K562 treated with DMSO at 1 percent for 48 hours (cell line): ENCODE data around the gene HHIPL1. TPM values are rescaled to one million over a fixed set of nuclear protein-coding genes. Genes with fewer than 3 reads are reported as not detected.

Source experiments
- total RNA-seq: library from RNA; unstranded; fragments of 300-600 nt; gene quantifications from 2 replicates; pipeline ENCODE4 v1.2.3, GENCODE V29; 2022; ENCODE audit warnings: low replicate concordance; ENCODE audit errors: extremely low read depth

HHIPL1 gene
- not detected in 2 replicates for total RNA-seq

DNA sequence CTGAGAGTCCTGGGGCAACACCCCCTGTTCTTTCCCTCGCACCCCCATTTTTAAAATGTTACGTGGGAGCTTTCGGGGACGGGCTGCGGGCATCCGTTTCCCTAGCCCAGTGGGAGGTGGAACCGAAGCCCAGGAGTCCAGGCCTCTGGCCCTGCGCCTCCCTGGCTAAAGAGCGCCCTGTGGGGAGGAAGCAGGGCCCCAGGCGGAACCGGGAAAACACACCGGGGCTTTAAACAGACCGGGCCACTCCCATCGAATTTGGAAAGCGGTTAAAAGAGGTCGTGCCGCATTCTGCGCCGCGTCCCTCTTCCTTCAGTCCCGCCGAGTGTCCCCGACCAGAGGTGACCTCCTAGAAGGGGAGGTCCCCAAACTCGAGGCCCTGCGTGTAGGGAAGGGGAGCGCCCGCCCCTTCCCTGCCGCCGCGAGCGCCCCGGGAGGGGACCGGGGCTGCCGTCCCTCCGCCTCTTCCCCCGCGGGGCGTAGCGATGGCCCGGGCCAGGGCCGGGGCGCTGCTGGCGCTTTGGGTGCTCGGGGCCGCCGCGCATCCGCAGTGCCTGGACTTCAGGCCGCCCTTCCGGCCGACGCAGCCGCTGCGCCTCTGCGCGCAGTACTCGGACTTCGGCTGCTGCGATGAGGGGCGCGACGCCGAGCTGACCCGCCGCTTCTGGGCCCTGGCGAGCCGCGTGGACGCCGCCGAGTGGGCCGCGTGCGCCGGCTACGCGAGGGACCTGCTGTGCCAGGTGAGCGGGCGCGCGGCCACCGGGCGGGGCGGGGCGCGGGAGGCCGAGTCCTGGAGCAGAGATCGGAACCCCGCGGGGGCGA lies at the start of gene HHIPL1:
TSS of gene HHIPL1 (plus strand) at position 407 of the 822 bp plus-strand sequence. CDS start at position 486, 79 bp downstream.

DNA sequence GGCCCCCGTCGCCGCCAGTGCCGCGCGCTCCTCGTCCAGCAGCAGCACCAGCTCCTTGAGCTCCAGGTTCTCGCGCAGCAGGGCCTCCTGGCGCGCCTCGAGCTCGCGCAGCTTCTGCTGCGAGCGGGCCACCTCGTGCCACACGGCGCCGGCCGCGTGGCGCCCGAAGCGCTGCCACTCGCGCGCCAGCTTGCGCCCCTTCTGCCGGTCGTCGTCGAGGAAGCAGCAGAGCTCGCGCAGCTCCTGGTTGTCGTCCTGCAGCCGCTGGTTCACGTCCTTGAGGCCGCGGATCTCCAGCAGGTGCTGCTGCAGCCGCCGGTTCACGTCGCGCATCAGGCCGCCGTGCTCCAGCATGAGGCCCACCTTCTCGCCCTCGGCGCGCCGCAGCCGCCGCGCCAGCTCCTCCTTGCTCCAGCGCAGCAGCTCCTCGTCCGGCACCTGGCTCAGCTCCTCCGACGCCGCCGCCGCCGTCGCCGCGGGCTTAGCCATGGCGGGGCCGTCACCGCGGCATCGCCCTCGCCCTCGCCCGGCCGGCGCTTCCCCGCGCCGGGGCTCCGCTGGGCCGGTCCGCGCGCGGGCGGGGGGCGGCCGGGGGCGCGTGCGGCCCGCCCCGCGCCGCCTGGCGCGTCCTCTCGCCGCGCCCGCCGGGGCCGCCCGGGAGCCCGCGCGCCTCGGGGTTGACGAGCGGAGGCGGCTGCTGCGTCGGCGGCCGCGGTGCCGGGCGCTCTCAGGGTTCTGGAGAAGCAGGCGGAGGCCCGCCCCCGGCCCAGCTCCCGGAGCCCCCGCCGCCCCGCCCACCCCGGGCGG lies 41.3 kb upstream of the HHIPL1 start, which contains the start of gene CCDC85C:
TSS of gene CCDC85C (minus strand) at position 737 of the 807 bp plus-strand sequence. CDS start at position 489, 248 bp downstream.

DNA sequence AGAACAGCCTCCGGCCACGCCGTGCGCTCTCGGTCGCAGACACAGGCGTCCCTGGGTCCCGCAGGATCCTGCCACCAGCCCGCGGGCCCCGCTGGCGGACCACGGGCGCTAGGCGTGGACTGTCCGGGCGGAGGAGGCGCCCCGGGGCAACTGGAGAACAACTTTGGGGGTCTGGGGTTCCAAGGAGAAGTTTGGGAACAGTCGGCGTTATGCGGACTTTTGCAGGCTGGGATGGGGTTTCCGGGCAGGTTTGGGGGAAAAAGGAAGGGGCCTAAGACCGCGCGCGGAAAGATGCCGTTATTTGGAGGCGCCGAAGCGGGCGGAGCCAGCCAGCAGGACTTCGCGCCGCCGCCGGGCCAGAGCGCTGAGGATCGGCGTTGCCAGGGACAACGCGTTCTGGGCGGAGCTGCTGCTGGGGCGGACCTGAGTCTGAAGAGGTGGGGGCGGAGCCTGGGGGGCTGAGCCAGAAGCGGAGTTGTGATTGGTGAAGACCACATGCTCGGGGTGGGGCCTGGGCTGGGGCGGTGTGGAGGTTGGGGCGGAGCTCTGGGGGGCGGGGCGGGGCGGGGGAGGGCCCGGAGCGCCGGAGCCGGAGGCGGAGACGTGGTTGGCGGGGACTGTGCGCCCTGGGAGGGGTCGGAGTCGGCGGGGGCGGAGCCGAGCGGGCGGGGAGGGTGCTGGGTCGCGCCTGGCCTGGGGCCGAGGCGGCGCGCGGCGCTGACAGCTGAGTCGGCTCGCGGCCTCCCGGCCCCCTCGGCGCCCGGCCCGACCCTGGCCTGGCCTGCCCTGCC lies 38.9 kb downstream of the HHIPL1 start, which contains the start of gene CYP46A1:
TSS of gene CYP46A1 (plus strand) at position 680 of the 791 bp plus-strand sequence. CDS start 120 bp downstream, outside the sequence.

Other genes with a start within 250 kb of the HHIPL1 start
- not detected in 2 replicates for gene SETD3, start 164.3 kb upstream of the HHIPL1 start, total RNA-seq
- not detected in 2 replicates for gene CCNK, start 163.7 kb upstream of the HHIPL1 start, total RNA-seq
- gene CCDC85C, start 40.9 kb upstream of the HHIPL1 start, total RNA-seq: not detected in 2 replicates
- gene CYP46A1, start 39.2 kb downstream of the HHIPL1 start, total RNA-seq: not detected in 2 replicates
- gene EML1, start 148.3 kb downstream of the HHIPL1 start, total RNA-seq: not detected in 2 replicates